Activated CD4-positive, CD25-positive, alpha-beta regulatory T cell (primary cell): Measurements from ENCODE around the gene LRP1B.

Experiments
- DNase-seq, 4 experiments: peaks; one replicate each; lab custom pipeline; 2025; lab: John Stamatoyannopoulos, UW

The LRP1B gene

DNA sequence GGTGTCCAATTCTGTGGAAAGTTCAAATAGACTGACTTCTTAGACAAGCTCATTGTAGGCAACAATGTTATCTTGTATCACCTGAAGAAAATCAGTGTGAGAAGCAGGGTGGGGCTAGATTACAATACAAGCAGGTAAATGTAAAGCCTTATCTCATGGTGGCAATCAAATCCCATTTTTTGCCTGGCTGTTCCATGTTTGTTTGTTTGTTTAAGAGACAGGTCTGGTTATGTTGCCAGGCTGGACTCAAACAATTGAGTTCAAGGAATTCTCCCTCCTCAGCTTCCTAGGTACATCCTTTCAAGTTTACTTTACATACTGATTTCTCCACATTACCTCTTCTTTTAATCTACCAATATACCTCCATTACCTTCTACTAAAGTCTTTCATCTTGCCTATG is 464.6 kb downstream of the LRP1B start:
- DNase-seq = no peak

DNA sequence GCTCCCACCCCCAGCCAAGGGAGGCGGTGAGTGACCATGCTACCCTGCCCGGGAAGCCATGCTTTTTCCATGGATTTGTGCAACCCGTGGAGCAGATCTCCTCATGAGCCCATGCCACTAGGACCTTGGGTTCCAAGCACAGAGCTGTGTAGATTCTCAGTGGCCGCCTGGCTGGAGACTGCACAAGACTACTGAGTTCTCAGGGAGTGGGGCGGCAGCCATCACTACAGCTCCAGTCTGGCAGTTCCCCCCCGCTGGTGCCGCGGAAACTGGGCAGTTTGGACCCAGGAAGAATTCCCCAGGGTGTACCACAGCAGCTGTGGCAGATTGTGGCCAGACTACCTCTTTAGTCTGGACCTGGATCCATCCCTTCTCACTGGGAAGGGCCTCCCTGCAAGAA is 470.6 kb downstream of the LRP1B start:
- DNase-seq = no peak

DNA sequence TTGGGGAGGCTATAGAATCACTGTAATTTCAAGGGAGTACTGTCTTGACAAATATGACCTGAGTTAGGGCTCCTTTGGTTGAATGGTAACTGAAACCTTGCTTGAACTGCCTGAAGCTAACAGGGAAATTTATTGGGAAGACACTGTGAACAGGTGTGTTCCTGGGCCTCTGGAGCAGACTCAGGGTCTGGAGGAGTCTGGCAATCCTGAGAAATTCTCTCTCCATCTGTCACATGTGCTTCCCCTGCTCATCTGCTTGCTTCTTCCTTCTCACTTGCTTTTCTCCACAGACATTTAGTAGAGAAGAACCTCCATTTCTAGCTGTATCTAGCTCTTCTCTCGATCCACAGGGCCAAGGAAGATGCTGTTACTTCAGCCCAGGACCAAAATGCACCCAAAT is 476.5 kb downstream of the LRP1B start:
- DNase-seq = no peak

DNA sequence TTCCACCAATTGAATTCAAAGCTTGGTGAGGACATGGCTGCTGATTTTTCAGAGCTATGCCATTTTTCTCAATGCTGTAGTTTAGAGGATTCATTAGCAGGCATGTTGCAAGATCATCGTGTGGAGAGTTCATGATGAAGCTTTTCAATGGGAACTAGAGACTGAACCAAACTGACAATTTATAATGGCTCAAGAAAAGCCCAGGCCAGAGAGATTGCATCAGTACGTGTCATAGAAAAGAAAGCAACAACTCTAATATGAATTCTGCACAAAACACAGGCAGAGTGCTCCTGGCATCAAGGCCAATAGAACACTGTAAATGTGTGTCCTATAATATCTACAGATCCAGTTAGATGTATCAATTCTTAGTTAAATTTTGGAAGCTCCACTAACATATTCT is 477.6 kb downstream of the LRP1B start:
- no peak for DNase-seq

DNA sequence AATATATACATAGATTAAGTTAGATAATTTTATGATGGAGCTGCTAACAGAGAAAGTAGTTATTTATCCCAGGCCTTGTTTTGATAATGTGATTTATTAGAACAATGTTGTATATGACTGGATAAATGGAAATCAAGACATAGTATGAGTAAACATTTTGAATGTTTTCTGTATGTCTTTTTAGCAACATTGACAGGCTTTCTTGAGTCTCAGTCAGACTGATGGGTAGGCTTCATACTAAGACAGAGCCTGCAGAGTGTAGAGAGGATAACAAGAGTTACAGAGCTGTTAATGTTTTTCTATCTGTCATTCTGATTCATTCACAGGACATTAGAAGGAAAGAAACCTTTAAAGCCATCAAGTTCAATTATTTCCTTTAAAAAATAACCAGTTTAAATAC is 478.5 kb downstream of the LRP1B start:
- DNase-seq = no peak

DNA sequence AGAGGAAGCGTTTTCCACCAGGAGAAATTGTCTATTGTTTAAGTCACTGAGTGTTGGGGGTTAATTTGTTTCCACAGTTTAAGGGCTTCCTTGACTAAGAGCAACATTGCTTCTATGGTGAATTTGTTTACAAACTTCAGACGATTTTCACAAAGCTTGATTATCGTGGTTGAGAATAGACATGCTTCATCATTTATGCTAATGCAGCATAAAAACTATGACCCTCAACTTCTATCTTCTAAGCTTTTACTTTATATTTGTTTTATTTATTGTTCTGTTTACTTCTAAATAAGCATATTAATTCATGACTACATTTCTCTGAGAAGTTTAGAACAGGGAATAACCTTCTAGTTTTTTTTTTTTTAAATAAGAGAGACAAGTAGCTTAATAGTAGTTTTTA is 483.5 kb downstream of the LRP1B start:
- no peak for DNase-seq

DNA sequence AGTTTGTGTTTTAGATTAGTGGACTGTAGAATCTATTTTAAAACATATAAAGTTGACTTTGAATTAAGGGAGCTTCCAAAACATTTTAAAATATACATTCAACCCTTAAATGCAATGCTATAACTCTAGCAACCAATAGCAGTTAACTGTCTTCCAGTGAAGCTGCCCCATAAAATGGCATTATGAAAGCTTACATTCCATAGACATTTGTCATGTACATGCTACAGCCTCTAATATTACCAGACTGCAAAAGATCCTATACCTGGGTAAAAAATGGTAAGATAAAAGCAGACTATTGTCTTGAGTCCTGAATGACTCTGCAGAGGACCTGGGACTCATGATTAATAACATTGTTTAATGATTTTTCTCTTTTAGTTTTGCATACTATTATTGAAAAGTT is 489.4 kb downstream of the LRP1B start:
- no peak for DNase-seq

DNA sequence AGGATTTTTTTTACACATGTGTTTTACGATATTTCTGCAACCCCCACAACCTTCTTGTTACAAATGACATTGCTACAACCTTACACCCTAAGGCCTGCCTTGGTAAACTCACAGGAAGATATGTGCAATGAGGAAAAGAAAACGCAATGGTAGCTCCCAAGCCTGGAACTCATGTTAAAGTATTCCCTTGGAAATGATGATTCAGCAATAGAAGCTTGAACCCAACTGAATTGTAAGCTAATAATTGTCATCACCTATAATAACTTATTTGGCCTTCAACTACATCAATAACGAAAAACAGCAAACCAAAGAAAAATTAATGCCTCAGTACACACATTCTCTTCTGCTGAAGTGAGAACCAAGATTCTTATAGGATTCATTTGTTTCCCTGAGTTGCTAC is 491.0 kb downstream of the LRP1B start:
- DNase-seq = no peak

DNA sequence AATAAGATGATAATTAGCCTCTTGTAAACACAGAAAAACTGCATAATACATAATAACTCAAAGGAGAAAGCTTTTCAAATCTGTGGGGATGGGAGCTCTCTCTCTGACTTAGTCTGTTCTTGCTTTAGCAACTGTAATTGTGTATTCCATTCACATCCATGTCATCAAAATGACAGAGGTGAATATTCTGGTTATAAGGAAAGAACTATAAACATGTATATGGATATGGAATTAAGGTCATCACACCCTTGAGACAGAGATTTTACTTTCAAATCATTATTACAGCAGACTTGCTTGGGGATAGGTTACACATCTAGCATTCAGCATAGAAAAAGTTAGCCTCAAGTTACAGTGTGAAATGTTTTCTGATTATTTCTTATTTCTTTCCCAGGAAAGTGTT is 497.7 kb downstream of the LRP1B start:
- DNase-seq = no peak

DNA sequence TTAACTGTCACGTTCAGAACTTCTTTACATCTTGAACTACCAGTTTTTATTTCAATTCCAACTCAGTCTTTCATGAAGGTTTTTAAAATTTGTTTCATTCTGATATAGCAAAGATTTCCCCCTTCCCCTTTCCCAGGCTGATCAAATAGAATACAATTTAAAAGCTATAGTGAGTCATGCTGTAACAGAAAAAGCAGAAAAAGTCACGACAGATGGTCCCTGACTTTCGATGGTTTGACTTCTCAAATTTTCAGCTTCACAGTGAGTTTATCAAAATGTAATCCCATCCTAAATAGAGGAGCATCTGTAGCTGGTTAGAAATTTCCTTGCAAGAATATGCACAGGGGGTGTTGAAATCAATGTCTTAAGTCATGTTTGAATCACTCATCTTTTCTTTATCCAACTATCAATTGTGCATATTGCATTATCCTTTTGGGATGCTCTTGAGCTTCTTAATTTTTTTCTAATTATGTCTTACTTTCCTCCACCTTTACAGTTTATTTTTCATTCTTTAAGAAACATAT is 500.3 kb downstream of the LRP1B start:
- no peak for DNase-seq

DNA sequence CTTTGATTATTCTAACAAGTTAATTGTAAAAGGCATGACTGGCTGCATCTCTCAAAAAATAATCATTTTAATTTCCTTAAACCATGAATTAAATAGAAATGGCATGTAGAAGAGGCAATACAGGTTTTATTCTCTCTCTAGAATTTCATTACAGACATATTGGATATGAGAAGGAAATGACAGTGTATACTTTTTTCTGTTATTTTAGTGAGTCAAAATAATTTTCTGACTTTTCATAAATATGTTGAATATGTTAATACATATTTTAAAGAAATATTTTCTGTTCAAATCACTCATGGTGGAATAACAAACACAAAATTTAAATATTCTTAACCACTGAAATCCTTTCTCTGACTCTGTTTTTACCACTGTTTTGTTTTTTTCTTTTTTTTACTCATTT is 510.4 kb downstream of the LRP1B start:
- no peak for DNase-seq

DNA sequence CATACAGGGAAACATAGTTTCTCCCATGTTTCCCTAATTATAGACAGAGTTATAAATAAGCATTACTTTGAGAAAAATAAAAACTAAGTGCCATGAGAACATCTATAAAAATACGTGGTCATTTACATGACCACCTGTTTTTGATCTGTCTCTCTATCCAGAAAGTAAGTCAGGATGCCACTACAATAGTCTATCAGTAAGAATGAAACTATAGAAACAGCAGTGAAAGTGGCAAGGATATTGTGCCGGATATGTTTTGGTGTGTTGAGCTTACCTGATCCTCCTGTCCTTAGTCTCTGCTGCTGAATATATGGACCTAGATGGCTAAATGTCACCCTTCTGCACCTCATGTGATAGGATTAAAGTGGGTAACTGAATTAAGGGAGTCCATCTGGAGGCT is 512.4 kb downstream of the LRP1B start:
- no peak for DNase-seq

DNA sequence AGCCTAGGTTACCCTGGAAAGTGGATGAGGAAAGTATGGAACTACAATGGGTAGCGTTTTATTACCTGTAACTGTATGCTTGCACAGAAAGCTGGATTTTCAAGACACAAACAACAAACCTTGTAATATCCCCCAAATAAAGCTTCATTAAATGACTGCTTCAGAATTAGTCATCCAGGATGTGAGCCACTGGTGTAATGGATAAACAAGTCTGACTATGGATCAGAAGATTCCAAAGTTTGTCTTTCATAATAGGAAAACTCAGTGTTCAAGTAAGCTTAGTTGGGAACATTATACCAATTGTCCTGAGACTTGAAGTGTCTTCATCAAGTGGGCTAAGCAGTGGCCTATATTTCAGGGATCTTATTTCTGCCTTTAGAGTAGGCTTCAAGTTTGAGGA is 518.8 kb downstream of the LRP1B start:
- no peak for DNase-seq

DNA sequence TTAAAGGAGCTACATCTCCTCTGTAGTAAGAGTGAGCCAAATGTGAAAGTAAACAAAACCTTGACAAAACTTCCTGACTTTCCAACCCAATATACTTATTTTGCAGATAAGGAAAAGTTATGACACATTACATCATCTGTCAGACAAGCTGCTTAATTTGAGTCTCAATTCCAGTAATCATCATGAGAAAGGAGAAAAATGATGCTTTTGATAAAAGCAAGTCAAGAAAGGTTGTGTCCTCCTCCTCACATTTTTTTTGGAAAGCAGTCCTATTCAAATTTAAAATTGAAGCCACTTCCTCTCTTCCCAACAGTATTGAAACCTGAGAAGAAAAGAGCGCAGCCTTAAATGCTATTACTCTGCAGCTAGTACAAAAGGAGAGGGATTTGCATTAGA is 519.6 kb downstream of the LRP1B start:
- no peak for DNase-seq

DNA sequence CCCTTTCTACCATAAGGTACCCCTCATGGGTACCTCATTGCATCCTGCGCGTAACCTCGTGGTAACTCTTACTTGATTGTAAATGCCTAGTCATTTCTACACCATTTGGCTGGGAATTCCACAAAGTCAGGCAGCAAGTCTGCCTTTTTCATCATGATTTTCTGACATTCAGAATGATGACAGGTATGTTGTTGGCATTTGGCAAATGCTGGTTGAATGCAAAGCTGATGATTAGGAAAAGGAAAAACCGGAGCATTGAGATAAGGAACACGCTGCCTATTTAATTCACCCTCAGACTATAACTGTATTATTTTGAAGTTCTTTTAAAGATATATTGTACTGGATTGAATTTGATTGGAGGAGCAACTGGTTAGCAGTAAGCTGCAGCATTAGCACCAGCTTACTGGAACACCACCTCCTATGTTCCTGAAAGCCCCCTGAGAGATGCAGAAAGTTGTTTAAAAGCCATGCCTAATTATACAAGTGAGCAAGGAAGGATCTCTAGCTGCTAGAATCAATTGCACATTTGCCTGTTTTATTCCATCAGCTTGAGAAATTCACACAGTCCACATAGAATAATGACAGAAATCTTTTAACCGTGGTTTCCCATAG is 520.1 kb downstream of the LRP1B start:
- no peak for DNase-seq

DNA sequence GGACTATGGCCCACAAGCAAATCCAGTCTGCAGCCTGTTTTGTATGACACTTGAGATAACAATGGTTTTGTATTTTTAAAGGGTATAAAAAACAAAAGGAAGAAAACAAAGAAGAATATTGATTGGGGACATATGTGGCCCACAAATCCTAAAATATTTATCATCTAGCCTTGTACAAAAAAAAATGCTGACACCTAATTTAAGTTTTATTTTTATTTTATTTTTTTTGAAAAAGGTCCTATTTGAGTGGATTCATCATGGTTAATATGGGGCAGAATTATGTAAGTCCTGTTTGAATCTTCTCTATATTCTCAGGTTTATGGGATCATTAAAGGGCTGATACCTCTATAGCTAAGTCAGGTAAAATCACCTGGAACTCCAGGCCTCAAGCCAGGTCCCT is 525.7 kb downstream of the LRP1B start:
- DNase-seq = no peak

DNA sequence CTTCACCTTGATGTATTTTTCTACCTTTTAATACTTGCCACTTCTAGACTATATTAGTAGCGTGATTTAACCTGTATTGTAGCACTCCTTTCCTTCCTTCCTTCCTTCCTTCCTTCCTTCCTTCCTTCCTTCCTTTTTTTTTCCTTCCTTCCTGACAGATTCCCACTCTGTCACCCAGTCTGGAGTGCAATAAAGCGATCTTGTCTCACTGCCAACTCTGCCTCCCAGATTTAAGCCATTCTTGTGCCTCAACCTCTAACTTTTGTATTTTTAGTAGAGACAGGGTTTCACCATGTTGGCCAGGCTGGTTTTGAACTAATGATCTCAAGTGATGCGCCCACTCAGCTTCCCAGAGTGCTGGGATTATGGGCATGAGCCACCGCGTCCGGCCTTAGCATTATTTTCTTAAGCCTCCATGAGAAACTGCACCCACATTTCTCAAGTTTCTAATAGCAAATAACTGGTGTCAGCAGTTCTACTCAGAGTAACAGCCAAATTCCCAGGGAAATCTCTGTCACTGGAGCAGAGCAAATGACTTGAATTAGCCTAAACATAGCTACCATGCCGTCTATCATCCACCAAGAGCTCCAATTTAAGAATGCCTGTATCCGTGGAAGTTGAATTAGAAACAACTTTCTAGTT is 529.2 kb downstream of the LRP1B start:
- DNase-seq = no peak

DNA sequence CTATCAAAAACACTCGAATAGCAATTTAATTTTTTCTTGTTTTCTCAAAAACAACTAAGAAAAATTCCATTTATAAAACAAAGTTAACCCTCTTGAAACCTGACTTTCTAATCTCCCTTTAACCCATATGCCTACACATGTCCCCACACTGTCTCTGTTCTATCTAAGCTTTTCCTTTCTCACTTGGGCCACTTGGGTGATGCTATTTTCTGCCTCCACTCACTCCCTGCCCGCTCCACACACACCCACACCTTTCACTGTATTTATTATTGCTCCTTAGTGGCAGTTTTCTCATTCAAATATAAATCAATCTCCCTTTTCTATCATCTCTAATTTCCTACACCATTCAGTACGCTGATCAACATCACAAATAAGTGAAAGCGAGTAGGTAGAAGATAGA is 531.1 kb downstream of the LRP1B start:
- no peak for DNase-seq

DNA sequence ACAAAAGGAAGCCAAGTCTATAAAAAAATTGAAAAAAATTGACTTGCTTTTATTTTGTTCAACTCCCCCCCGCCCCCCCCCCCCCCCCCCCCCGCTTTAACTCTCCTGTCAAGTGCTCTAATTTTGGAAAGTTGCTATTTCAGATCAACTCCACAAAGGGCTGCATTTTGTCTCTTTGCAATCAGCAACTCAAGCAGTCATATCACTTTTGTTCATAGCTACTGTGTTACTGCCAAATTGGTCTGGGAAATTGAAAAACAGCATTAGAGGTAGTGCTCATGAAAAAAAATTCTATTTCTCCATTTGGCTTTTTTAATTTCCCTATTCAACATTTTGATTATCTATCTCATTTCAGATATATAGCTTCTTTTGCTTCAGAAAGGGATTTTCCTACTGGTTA is 531.8 kb downstream of the LRP1B start:
- no peak for DNase-seq

DNA sequence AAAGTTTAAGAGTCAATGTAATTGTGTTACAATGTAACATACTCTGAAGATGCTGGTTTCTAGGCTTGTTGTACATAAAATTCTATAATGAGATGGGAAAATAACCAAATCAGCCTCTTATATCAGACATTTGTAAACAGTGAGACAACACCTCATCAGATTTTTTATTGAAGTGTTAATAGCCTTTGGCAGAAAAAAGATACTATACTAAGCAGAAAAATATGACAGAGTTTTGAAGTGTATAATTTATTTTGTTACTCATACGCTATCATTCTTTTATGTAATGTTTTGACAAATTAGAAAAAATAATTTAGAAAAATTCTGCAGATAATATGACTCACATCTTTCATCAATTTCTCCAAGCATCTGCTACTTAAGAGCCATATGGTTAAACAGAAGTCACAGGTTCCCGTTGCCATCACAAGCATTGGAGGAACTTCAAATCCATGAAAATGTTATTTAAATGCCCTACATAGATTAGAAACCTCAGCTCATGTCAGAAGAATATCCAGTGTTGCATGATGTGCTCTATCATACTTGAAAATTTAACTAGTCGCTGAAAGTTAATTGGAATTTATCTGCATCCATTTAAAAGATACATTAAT is 535.4 kb downstream of the LRP1B start:
- no peak for DNase-seq

DNA sequence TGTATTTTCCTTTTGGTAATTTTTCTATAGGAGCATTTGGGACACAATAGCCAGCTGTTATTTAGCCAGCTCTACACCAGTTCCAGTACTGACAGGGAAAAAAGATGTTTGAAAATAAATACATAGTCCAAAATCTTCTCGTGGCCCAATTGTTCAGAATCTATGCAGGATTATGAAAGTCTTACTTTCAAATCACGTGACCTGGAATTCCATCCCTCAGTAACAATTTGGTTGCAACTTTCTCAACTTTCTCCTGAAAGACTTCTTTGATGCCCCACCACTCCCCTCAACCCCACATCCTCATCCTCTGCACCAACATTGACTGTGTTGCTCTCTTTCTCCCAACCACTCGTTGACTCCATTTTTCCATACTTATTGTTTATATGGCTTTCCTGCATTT is 539.0 kb downstream of the LRP1B start:
- no peak for DNase-seq

DNA sequence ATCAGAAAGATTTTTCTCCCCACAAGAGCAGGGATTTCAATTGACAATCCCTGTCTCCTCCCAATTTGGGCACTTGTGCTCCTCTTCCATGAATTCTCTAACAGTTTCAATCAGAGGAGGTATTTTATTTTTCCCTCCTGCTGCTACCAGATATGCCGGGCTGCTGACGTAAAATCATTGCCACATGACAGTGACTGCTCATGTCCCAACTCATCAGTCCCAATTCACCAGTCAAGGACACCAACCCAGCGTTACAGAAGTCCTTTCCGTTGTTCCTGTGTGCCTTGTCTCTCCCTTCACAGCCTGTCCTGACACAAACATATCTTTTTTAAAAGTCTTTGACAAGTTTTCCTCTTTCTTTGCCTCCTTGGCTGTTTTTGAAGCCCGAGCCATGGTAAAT is 540.2 kb downstream of the LRP1B start:
- DNase-seq = no peak

DNA sequence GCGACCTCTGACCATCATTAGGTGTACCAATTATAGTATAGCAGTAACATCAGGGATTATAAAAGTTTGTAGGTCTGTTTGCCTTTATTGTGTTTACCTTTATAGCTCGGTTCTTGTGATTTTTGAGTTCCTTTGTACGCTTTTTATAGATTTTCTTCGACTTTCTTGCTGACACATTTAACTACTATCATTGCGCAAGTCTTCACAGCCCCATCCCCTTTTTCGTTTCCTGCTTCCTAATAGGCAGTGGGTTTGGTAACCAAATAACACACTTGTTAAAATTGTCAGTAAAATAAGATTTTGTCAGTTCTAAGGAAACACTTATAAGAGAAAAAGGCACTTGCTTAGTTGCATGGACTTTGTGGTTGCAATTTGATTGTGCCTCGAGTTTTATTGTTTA is 541.5 kb downstream of the LRP1B start:
- DNase-seq = no peak

DNA sequence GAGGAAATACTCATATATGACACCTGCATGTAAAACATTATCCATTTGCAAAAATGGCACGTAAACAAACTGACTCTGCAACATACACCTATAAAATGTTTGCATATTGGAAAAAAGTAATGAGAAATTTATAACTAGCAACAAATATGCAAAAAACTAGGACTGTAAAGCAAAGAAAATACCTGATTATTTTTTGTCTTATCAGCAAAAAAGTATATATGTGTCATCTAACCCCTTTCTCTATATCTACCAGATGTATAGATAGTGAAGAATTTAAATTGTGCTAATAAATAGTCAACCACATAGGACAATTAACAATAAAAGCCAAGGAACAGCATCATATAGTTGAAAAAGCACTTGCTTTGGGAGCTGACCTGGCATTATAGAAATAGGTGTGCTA is 543.8 kb downstream of the LRP1B start:
- DNase-seq = no peak
